Stomach (tissue), 9 donors: ENCODE measurements around the gene LHX4. TPM values are rescaled to one million over a fixed set of nuclear protein-coding genes. Genes with fewer than 3 reads are reported as not detected.

Experiments used
- DNase-seq, 2 donors: peaks; one replicate each; pipeline versions ENCODE4 v3.0.0 to v3.0.0-alpha.2; 2013 to 2019
- H3K27ac ChIP-seq, 5 donors: fragments of 200-600 bp in 4 of 5; sonication (generic) in 4 of 5; one replicate each; pipeline ENCODE4 v1.5.1; 2013 to 2019; ENCODE audit warnings: mild to moderate bottlenecking in 1 of 5, moderate library complexity in 1 of 5
- H3K27me3 ChIP-seq, 3 donors: fragments of 200-600 bp; sonication (generic); one replicate each; pipeline ENCODE4 v1.5.1; 2017 to 2019; ENCODE audit warnings: mixed run types in 1 of 3
- H3K36me3 ChIP-seq, 4 donors: fragments of 200-600 bp; sonication (generic); 1 replicate in 3 of 4; 2 replicates in 1 of 4; pipeline ENCODE4 v1.5.1; 2016 to 2019
- H3K4me1 ChIP-seq, 4 donors: fragments of 200-600 bp; sonication (generic); one replicate each; pipeline ENCODE4 v1.5.1; 2016 to 2019
- H3K4me3 ChIP-seq, 4 donors: fragments of 200-600 bp; sonication (generic) in 3 of 4; one replicate each; pipeline ENCODE4 v1.5.1; 2016 to 2019; ENCODE audit warnings: mild to moderate bottlenecking in 1 of 4
- H3K9me3 ChIP-seq, 4 donors: fragments of 200-600 bp; sonication (generic); one replicate each; pipeline ENCODE4 v1.5.1; 2016 to 2019
- CTCF ChIP-seq, 7 experiments: fragments of 450-650 bp in 4 of 7; fragments of 200-600 bp in 3 of 7; sonication (generic) in 3 of 7; IDR thresholded peaks; one replicate each; pipeline ENCODE4 v1.5.1; 2016 to 2019; ENCODE audit warnings: antibody characterized with exemption in 7 of 7, control low read depth in 2 of 7, mild to moderate bottlenecking in 1 of 7
- EP300 ChIP-seq: sonication (generic); formaldehyde crosslinking; IDR thresholded peaks from one replicate; pipeline ENCODE4 v1.6.1; 2017; ENCODE audit warnings: antibody characterized with exemption
- POLR2A ChIP-seq, 4 donors: fragments of 450-650 bp; IDR thresholded peaks; one replicate each; pipeline ENCODE4 v1.6.1; 2016; ENCODE audit warnings: antibody characterized with exemption in 4 of 4, control low read depth in 2 of 4, mild to moderate bottlenecking in 1 of 4, moderate library complexity in 1 of 4
- POLR2AphosphoS5 ChIP-seq, 3 donors: sonication (generic); formaldehyde crosslinking; IDR thresholded peaks; one replicate each; pipeline ENCODE4 v1.6.1; 2016; ENCODE audit warnings: antibody characterized with exemption in 3 of 3
- WGBS, 5 donors: extraction: QIAGEN DNeasy Blood & Tissue Kit in 3 of 5; methylation state at CpG; one replicate each; pipeline versions ENCODE4 v1.1.5 to v1.1.7; 2013 to 2018; 5-methylcytosine and 5-hydroxymethylcytosine counted together
- intact Hi-C: fragments of 100-400 bp; cut with DNase I; formaldehyde crosslinking; loops from one replicate; pipeline ENCODE4 v1.15.1; 2023; ENCODE audit warnings: low total_unique reads
- polyA plus RNA-seq, 3 donors: library from polyadenylated mRNA; stranded (reverse); fragments of 200-250 nt; gene quantifications; one replicate each; pipeline ENCODE4 v1.2.3, GENCODE V29; 2013
- total RNA-seq, 5 donors: library from RNA; depleted of rRNA; stranded (reverse); fragments of >200 nt; gene quantifications; one replicate each; pipeline versions ENCODE4 v1.1.0 to v1.2.3, GENCODE V29; 2014 to 2016
- donor health status: healthy with polysubstance abuse.
- donor health status: Bipolar disorder and iron deficiency.
- donor health status: healthy.

Gene LHX4
- total and polyA plus RNA-seq, 8 donors = 0.03 to 0.18 TPM; not detected in 6

GRCh38 chr1:180234369-180235076 lies 4.5 kb downstream of the LHX4 start:
- DNase-seq = peak in 1 of 2 donors; percentile 32
- TF ChIP-seq CTCF (IDR thresholded peaks at IDR 0.05) (no peak), POLR2A (IDR thresholded peaks at IDR 0.05) (no peak), EP300 (no peak), POLR2AphosphoS5 (IDR thresholded peaks at IDR 0.05) (no peak)
- WGBS, 5 donors = 2 to 8% (median 3%) methylated on average over 27 to 51 of the region's 51 CpGs
- Histone ChIP-seq H3K4me3 (peak overlapping the region in 2 of 4 donors; percentile 16 to 39), H3K36me3 (no peaks in the 10 kb centered on the region), H3K27me3 (peaks cover 54 to 100% (median 99%) of the 10 kb centered on the region in 3 donors), H3K27ac (no peak overlapping the region), H3K9me3 (no peaks in the 10 kb centered on the region), H3K4me1 (peaks cover 44 to 63% (median 55%) of the 10 kb centered on the region in 4 donors)
- intact Hi-C loops = no loop called here

- Histone ChIP-seq H3K27ac (no peak overlapping the region), H3K4me1 (peaks cover 43 to 59% (median 50%) of the 10 kb centered on the region in 4 donors), H3K9me3 (no peaks in the 10 kb centered on the region), H3K4me3 (peak overlapping the region in 2 of 4 donors; percentile 16 to 39), H3K27me3 (peaks cover 53 to 100% (median 99%) of the 10 kb centered on the region in 3 donors), H3K36me3 (no peaks in the 10 kb centered on the region)
- no peak for DNase-seq
- intact Hi-C loops = no loop called here
- TF ChIP-seq EP300 (no peak), POLR2AphosphoS5 (IDR thresholded peaks at IDR 0.05) (no peak), CTCF (IDR thresholded peaks at IDR 0.05) (no peak), POLR2A (IDR thresholded peaks at IDR 0.05) (no peak)
- 1 to 8% (median 4%) methylated on average over 29 to 30 of the region's 30 CpGs for WGBS, 5 donors
These were observed 5.0 kb downstream of the LHX4 start for GRCh38 chr1:180235077-180235501.

- H3K9me3 ChIP-seq = no peaks in the 10 kb centered on the region
- no peak overlapping the region for H3K27ac ChIP-seq
- TF ChIP-seq EP300 (no peak), POLR2AphosphoS5 (IDR thresholded peaks at IDR 0.05) (no peak), POLR2A (IDR thresholded peaks at IDR 0.05) (no peak), CTCF (IDR thresholded peaks at IDR 0.05) (no peak)
- H3K36me3 ChIP-seq = no peaks in the 10 kb centered on the region
- peaks cover 47 to 100% (median 99%) of the 10 kb centered on the region in 3 donors for H3K27me3 ChIP-seq
- H3K4me3 ChIP-seq = peak overlapping the region in 2 of 4 donors; percentile 16 to 39
- WGBS, 5 donors = 4 to 11% (median 8%) methylated on average over 46 to 49 of the region's 49 CpGs
- intact Hi-C loops = no loop called here
- peaks cover 37 to 53% (median 44%) of the 10 kb centered on the region in 4 donors for H3K4me1 ChIP-seq
- no peak for DNase-seq
These were observed 5.6 kb downstream of the LHX4 start for GRCh38 chr1:180235502-180236239.

- no peak for DNase-seq
- no peak for TF ChIP-seq POLR2A (IDR thresholded peaks at IDR 0.05)
- no peak for TF ChIP-seq EP300
- no peak for TF ChIP-seq CTCF (IDR thresholded peaks at IDR 0.05)
- no peak for TF ChIP-seq POLR2AphosphoS5 (IDR thresholded peaks at IDR 0.05)
- H3K36me3 ChIP-seq = no peaks in the 10 kb centered on the region
- H3K4me3 ChIP-seq = no peak overlapping the region
- 7 to 12% (median 9%) methylated on average over 16 of the region's 16 CpGs for WGBS, 5 donors
- H3K9me3 ChIP-seq = no peaks in the 10 kb centered on the region
- H3K4me1 ChIP-seq = peaks cover 26 to 41% (median 32%) of the 10 kb centered on the region in 4 donors
- peaks cover 46 to 100% (median 98%) of the 10 kb centered on the region in 3 donors for H3K27me3 ChIP-seq
- no peak overlapping the region for H3K27ac ChIP-seq
- intact Hi-C loops = no loop called here
These were observed 6.8 kb downstream of the LHX4 start for GRCh38 chr1:180236698-180237509.
